K562 (cell line): ENCODE data around the gene SCAP. TPM values are rescaled to one million over a fixed set of nuclear protein-coding genes. Genes with fewer than 3 reads are reported as not detected.

Source experiments
- MAFG ChIP-seq: fragments of 450-650 bp; conservative IDR thresholded peaks from 2 replicates; pipeline ENCODE4 v1.6.1; 2016; ENCODE audit warnings: missing genetic modification characterization, missing compliant biosample characterization
- NFYB ChIP-seq: IDR thresholded peaks from 2 replicates; pipeline ENCODE4 v1.6.1; 2011; ENCODE audit warnings: mild to moderate bottlenecking, moderate library complexity; ENCODE audit not compliant: insufficient read length; ENCODE audit errors: extremely low read depth
- NR1H2 ChIP-seq: sonication (generic); formaldehyde crosslinking; IDR thresholded peaks from 2 replicates; pipeline ENCODE4 v1.4.0; 2020; ENCODE audit warnings: mild to moderate bottlenecking, missing genetic modification reagents
- OTX1 ChIP-seq: fragments of 450-650 bp; formaldehyde crosslinking; IDR thresholded peaks from 2 replicates; pipeline ENCODE4 v1.4.0; 2022; ENCODE audit warnings: mild to moderate bottlenecking
- POLR2B ChIP-seq: fragments of 450-650 bp; IDR thresholded peaks from 2 replicates; pipeline ENCODE4 v1.6.1; 2018; ENCODE audit warnings: low read depth; ENCODE audit not compliant: partially characterized antibody
- STAT5B ChIP-seq: fragments of 250-450 bp; sonication (Bioruptor Pico); IDR thresholded peaks from 2 replicates; pipeline ENCODE4 v1.8.0; 2021; ENCODE audit warnings: mild to moderate bottlenecking, inconsistent platforms
- SUPT5H ChIP-seq: fragments of 450-650 bp; IDR thresholded peaks from 2 replicates; pipeline ENCODE4 v1.6.1; 2016
- ZC3H4 ChIP-seq: sonication (generic); formaldehyde crosslinking; IDR thresholded peaks from 2 replicates; pipeline ENCODE4 v1.9.0; 2021; ENCODE audit warnings: missing genetic modification reagents, borderline replicate concordance
- ZFP36 ChIP-seq: fragments of 150-350 bp; IDR thresholded peaks from 2 replicates; pipeline ENCODE4 v1.6.1; 2018; ENCODE audit warnings: low read length, low read depth; ENCODE audit not compliant: partially characterized antibody
- ZNF699 ChIP-seq: fragments of 250-450 bp; sonication (Bioruptor Pico); IDR thresholded peaks from 2 replicates; pipeline ENCODE4 v1.8.0; 2021; ENCODE audit warnings: mild to moderate bottlenecking, moderate library complexity; ENCODE audit not compliant: insufficient replicate concordance
- polyA plus RNA-seq, 8 experiments: library from polyadenylated mRNA; depleted of rRNA in 4 of 8; stranded (reverse) in 5 of 8; unstranded in 3 of 8; fragments of >200 nt; fragmentation: Nextera tagmentation in 2 of 8; fragmentation: Illumina TruSeq in 1 of 8; extraction: Ambion mirVana in 2 of 8; extraction: Trizol in 1 of 8; gene quantifications; 2 replicates each; pipeline versions ENCODE4 v1.2.1 to v1.2.3, GENCODE V29; 2011 to 2014; ENCODE audit warnings: inconsistent platforms in 1 of 8, missing spikeins in 1 of 8
- total RNA-seq, 7 experiments: library from RNA; depleted of rRNA in 6 of 7; stranded (reverse); fragments of >200 nt in 6 of 7; fragmentation: Illumina TruSeq in 2 of 7; extraction: Trizol in 2 of 7; gene quantifications; 2 replicates each; pipeline versions ENCODE4 v1.2.1 to v1.2.3, GENCODE V29; 2011 to 2021; ENCODE audit warnings: low replicate concordance in 1 of 7
- TF ChIP-seq, protein P1 (sequence below): sonication (generic); formaldehyde crosslinking; IDR thresholded peaks from 2 replicates; pipeline ENCODE4 v1.4.0; 2020; ENCODE audit warnings: mild to moderate bottlenecking, missing genetic modification reagents
- TF ChIP-seq, protein P2 (sequence below): sonication (generic); formaldehyde crosslinking; IDR thresholded peaks from 2 replicates; pipeline ENCODE4 v1.8.1; 2023; ENCODE audit warnings: mild to moderate bottlenecking, missing genetic modification reagents
- TF ChIP-seq, protein P3 (sequence below): fragments of 450-650 bp; formaldehyde crosslinking; IDR thresholded peaks from 2 replicates; pipeline ENCODE4 v1.4.0; 2020; ENCODE audit warnings: mild to moderate bottlenecking, moderate library complexity
- TF ChIP-seq, protein P4 (sequence below): sonication (generic); formaldehyde crosslinking; IDR thresholded peaks from 2 replicates; pipeline ENCODE4 v1.8.0; 2022; ENCODE audit warnings: missing genetic modification reagents, mild to moderate bottlenecking, moderate library complexity, borderline replicate concordance
- TF ChIP-seq, protein P5 (sequence below): fragments of 450-650 bp; IDR thresholded peaks from 2 replicates; pipeline ENCODE4 v1.7.1; 2018; ENCODE audit warnings: mild to moderate bottlenecking, low read depth; ENCODE audit not compliant: partially characterized antibody
- TF ChIP-seq, protein P6 (sequence below): fragments of 250-450 bp; sonication (Bioruptor Pico); IDR thresholded peaks from 2 replicates; pipeline ENCODE4 v1.5.0; 2021

The SCAP gene
- total and polyA plus RNA-seq, 9 of the 15 experiments (the other 6 are each of a cell fraction or from before 2014, with no cell fraction given): 2.6 to 104 (median 37.8) TPM

DNA sequence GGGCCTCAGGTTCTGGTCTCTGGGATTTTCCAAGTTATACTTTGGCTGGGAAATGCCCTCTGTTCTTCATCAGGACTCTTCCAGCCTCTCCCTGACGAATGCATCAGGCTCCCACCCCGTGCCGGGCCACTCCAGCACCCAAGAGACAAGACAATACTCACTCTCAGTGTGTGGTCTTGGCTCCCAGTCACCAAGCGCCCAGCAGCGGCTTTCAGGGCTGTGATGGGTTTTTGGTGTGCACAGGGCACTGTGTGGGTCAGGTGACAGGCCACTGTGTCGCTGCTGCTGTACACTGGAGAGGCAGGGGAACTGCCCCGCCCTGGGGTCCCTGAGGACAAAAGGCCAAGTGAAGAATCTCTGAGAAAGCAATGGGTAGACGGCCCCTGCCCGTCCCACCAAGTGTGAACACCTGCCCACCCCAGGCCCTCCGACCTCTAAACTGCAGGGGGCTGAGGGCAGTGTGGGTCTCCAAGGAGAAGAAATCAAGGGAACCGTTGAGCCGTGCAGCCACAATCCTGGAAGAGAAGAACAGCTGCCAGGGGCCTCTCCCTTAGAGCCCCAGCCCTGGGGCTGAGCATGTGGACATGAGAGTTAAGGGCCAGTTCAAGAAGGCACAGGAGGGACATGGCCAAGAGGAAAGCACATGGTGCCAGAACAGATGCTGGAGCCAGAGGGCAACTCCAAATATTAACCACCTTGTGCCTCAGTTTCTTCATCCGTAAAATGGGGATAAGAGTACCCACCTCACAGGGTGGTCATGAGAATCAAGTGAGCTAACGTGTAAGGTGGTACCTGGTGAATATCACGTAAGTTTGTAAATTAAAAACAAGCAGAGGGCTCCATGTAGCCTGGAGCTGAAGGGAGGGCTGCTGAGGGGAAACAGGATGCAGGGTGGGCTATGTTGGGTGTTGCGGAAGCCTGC is 60.8 kb downstream of the SCAP start (continued):
- TF ChIP-seq, protein P1, sequence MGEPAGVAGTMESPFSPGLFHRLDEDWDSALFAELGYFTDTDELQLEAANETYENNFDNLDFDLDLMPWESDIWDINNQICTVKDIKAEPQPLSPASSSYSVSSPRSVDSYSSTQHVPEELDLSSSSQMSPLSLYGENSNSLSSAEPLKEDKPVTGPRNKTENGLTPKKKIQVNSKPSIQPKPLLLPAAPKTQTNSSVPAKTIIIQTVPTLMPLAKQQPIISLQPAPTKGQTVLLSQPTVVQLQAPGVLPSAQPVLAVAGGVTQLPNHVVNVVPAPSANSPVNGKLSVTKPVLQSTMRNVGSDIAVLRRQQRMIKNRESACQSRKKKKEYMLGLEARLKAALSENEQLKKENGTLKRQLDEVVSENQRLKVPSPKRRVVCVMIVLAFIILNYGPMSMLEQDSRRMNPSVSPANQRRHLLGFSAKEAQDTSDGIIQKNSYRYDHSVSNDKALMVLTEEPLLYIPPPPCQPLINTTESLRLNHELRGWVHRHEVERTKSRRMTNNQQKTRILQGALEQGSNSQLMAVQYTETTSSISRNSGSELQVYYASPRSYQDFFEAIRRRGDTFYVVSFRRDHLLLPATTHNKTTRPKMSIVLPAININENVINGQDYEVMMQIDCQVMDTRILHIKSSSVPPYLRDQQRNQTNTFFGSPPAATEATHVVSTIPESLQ (CRISPR knock-in tag): no peak
- no peak for TF ChIP-seq NFYB
- TF ChIP-seq ZNF699 (CRISPR knock-in tag): no peak
- TF ChIP-seq, protein P2, sequence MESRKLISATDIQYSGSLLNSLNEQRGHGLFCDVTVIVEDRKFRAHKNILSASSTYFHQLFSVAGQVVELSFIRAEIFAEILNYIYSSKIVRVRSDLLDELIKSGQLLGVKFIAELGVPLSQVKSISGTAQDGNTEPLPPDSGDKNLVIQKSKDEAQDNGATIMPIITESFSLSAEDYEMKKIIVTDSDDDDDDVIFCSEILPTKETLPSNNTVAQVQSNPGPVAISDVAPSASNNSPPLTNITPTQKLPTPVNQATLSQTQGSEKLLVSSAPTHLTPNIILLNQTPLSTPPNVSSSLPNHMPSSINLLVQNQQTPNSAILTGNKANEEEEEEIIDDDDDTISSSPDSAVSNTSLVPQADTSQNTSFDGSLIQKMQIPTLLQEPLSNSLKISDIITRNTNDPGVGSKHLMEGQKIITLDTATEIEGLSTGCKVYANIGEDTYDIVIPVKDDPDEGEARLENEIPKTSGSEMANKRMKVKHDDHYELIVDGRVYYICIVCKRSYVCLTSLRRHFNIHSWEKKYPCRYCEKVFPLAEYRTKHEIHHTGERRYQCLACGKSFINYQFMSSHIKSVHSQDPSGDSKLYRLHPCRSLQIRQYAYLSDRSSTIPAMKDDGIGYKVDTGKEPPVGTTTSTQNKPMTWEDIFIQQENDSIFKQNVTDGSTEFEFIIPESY (CRISPR knock-in tag): peak; percentile 67; the same call in 1 of the 2 replicates
- no peak for TF ChIP-seq MAFG (tag)
- TF ChIP-seq, protein P3, sequence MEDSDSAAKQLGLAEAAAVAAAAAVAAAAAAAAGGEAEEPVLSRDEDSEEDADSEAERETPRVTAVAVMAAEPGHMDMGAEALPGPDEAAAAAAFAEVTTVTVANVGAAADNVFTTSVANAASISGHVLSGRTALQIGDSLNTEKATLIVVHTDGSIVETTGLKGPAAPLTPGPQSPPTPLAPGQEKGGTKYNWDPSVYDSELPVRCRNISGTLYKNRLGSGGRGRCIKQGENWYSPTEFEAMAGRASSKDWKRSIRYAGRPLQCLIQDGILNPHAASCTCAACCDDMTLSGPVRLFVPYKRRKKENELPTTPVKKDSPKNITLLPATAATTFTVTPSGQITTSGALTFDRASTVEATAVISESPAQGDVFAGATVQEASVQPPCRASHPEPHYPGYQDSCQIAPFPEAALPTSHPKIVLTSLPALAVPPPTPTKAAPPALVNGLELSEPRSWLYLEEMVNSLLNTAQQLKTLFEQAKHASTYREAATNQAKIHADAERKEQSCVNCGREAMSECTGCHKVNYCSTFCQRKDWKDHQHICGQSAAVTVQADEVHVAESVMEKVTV: no peak
- TF ChIP-seq ZC3H4 (CRISPR knock-in tag): no peak
- TF ChIP-seq, protein P4, sequence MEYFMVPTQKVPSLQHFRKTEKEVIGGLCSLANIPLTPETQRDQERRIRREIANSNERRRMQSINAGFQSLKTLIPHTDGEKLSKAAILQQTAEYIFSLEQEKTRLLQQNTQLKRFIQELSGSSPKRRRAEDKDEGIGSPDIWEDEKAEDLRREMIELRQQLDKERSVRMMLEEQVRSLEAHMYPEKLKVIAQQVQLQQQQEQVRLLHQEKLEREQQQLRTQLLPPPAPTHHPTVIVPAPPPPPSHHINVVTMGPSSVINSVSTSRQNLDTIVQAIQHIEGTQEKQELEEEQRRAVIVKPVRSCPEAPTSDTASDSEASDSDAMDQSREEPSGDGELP (CRISPR knock-in tag): peak; percentile 23; the same call in 1 of the 2 replicates
- TF ChIP-seq SUPT5H: peak; percentile 29; the same call in 1 of the 2 replicates
- TF ChIP-seq OTX1: no peak
- no peak for TF ChIP-seq ZFP36
- 0 out of 2 replicates have a peak, but pooled peaks have one; percentile 50 for TF ChIP-seq NR1H2 (CRISPR knock-in tag)
- no peak for TF ChIP-seq POLR2B
- TF ChIP-seq, protein P5, sequence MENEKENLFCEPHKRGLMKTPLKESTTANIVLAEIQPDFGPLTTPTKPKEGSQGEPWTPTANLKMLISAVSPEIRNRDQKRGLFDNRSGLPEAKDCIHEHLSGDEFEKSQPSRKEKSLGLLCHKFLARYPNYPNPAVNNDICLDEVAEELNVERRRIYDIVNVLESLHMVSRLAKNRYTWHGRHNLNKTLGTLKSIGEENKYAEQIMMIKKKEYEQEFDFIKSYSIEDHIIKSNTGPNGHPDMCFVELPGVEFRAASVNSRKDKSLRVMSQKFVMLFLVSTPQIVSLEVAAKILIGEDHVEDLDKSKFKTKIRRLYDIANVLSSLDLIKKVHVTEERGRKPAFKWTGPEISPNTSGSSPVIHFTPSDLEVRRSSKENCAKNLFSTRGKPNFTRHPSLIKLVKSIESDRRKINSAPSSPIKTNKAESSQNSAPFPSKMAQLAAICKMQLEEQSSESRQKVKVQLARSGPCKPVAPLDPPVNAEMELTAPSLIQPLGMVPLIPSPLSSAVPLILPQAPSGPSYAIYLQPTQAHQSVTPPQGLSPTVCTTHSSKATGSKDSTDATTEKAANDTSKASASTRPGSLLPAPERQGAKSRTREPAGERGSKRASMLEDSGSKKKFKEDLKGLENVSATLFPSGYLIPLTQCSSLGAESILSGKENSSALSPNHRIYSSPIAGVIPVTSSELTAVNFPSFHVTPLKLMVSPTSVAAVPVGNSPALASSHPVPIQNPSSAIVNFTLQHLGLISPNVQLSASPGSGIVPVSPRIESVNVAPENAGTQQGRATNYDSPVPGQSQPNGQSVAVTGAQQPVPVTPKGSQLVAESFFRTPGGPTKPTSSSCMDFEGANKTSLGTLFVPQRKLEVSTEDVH: no peak
- TF ChIP-seq STAT5B (CRISPR knock-in tag): no peak
- TF ChIP-seq, protein P6, sequence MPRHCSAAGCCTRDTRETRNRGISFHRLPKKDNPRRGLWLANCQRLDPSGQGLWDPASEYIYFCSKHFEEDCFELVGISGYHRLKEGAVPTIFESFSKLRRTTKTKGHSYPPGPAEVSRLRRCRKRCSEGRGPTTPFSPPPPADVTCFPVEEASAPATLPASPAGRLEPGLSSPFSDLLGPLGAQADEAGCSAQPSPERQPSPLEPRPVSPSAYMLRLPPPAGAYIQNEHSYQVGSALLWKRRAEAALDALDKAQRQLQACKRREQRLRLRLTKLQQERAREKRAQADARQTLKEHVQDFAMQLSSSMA: no peak
